Psoas muscle (tissue), 8 donors: Measurements from ENCODE around the gene COL7A1. TPM values are rescaled to one million over a fixed set of nuclear protein-coding genes. Genes with fewer than 3 reads are reported as not detected.

ENCODE experiments used
- ATAC-seq, 4 donors: fragments of 200-7000 bp; cut with Tn5 transposase; one replicate each; pipeline ENCODE4 v1.9.1; 2020; ENCODE audit warnings: moderate library complexity in 3 of 4, mild to moderate bottlenecking in 2 of 4
- DNase-seq, 2 donors: peaks; one replicate each; pipeline ENCODE4 v3.0.0-alpha.2; 2020
- H3K27ac ChIP-seq: fragments of 200-600 bp; one replicate; pipeline ENCODE4 v1.8.0; 2022
- H3K27me3 ChIP-seq, 3 donors: fragments of 200-600 bp in 1 of 3; one replicate each; pipeline versions ENCODE4 v1.6.1 to v1.8.0; 2013 to 2022; ENCODE audit warnings: low read length in 2 of 3, mild to moderate bottlenecking in 2 of 3, moderate library complexity in 1 of 3; ENCODE audit not compliant: insufficient read depth in 3 of 3
- H3K36me3 ChIP-seq, 2 donors: fragments of 200-600 bp in 1 of 2; one replicate each; pipeline versions ENCODE4 v1.6.1 to v1.8.0; 2013 to 2022; ENCODE audit warnings: low read depth in 1 of 2, mild to moderate bottlenecking in 1 of 2, moderate library complexity in 1 of 2; ENCODE audit not compliant: insufficient read depth in 1 of 2
- H3K4me1 ChIP-seq: fragments of 200-600 bp; one replicate; pipeline ENCODE4 v1.8.0; 2022
- H3K4me3 ChIP-seq: fragments of 200-600 bp; one replicate; pipeline ENCODE4 v1.8.0; 2022; ENCODE audit warnings: mild to moderate bottlenecking
- H3K9me3 ChIP-seq: fragments of 200-600 bp; one replicate; pipeline ENCODE4 v1.8.0; 2022
- CTCF ChIP-seq: fragments of 200-600 bp; IDR thresholded peaks from one replicate; pipeline ENCODE4 v1.8.0; 2022; ENCODE audit warnings: antibody characterized with exemption
- WGBS, 3 donors: extraction: QIAGEN DNeasy Blood & Tissue Kit; methylation state at CpG; one replicate each; pipeline versions ENCODE4 v1.1.6 to v1.1.7; 2013; 5-methylcytosine and 5-hydroxymethylcytosine counted together
- intact Hi-C, 2 donors: fragments of 100-400 bp; cut with DNase I; formaldehyde crosslinking; loops; one replicate each; pipeline versions ENCODE4 v1.11.0 to v1.14.2; 2022
- polyA plus RNA-seq, 3 donors: library from polyadenylated mRNA; stranded (reverse); fragments of 200-250 nt; gene quantifications; one replicate each; pipeline ENCODE4 v1.2.3, GENCODE V29; 2013
- total RNA-seq, 4 donors: library from RNA; stranded (reverse); fragmentation: NEBNext Ultra II Directional in 2 of 4; extraction: Animal tissue kit (Norgen Biotek cat#: 25700) in 2 of 4; gene quantifications; one replicate each; pipeline versions ENCODE4 v1.2.1 to v1.2.4, GENCODE V29; 2021 to 2023
- donor health status: healthy with polysubstance abuse.
- donor health status: DM: no; HTN: no; CAD: no; lungs with moderate emphysema.
- donor health status: Bipolar disorder and iron deficiency.
- donor health status: healthy.
- donor health status: DM: yes; HTN: yes; CAD: no.
- donor health status: DM: no; HTN: no; CAD: no.
- donor health status: DM: no; HTN: no; CAD: no.
- donor health status: DM: yes; HTN: yes; CAD: no.

The COL7A1 gene
- total and polyA plus RNA-seq, 7 donors = 1.6 to 22.2 (median 5.1) TPM

- TF ChIP-seq CTCF = no peak
- H3K27me3 ChIP-seq = no peaks in the 10 kb centered on the region
- no peak overlapping the region for H3K4me3 ChIP-seq
- no peaks in the 10 kb centered on the region for H3K36me3 ChIP-seq
- intact Hi-C loops = loop anchor here in 1 of 2 donors (2.0 kb wide), 1 partner anchor 27 kb away; no protein-coding TSS in a partner anchor
- H3K27ac ChIP-seq = no peak overlapping the region
- no peaks in the 10 kb centered on the region for H3K9me3 ChIP-seq
- 61 to 79% (median 65%) methylated on average over 7 of the region's 7 CpGs for WGBS, 3 donors
- ATAC-seq = peak in 1 of 4 donors; percentile 13
- peaks cover 4% of the 10 kb centered on the region for H3K4me1 ChIP-seq
- no peak for DNase-seq
Measured at GRCh38 chr3:48565591-48566400, 29.3 kb downstream of the COL7A1 start.

- H3K4me3 ChIP-seq = no peak overlapping the region
- H3K36me3 ChIP-seq = no peaks in the 10 kb centered on the region
- H3K9me3 ChIP-seq = no peaks in the 10 kb centered on the region
- H3K27me3 ChIP-seq = no peaks in the 10 kb centered on the region
- WGBS, 3 donors = 87 to 91% (median 90%) methylated on average over 11 of the region's 11 CpGs
- ATAC-seq = no peak
- no peak overlapping the region for H3K27ac ChIP-seq
- H3K4me1 ChIP-seq = peaks cover 10% of the 10 kb centered on the region
- no peak for DNase-seq
- TF ChIP-seq CTCF = no peak
- intact Hi-C loops = no loop called here
Measured at GRCh38 chr3:48565186-48565585, 29.9 kb downstream of the COL7A1 start.

DNA sequence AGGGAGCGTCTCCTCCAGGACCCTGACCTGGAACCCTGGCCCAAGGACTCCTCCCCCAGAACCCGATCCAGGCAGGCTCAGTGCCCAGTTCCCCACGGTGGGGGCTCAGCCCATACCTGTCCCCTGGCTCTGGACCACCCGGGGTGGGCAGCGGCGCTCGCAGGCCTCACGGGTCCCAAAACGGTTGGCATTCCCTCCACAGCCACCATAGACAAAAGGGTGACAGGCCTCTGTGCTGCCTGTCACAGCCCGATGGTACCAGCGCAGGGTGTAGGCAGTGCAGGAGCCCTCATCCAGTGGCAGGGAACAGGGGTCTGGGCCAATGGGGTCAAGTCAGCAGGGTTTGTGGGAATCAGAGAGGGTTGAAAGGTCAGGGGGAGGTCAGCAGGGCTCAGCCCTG lies 30.5 kb downstream of the COL7A1 start:
- Histone ChIP-seq H3K4me3 (no peak overlapping the region), H3K36me3 (no peaks in the 10 kb centered on the region), H3K27ac (no peak overlapping the region), H3K9me3 (no peaks in the 10 kb centered on the region), H3K27me3 (no peaks in the 10 kb centered on the region), H3K4me1 (peaks cover 12% of the 10 kb centered on the region)
- ATAC-seq (no peak), DNase-seq (no peak)
- TF ChIP-seq CTCF = no peak
- 85 to 90% (median 86%) methylated on average over 11 of the region's 11 CpGs for WGBS, 3 donors
- intact Hi-C loops = loop anchor here in 1 of 2 donors (5.0 kb wide), 1 partner anchor 88 kb away; no protein-coding TSS in a partner anchor

DNA sequence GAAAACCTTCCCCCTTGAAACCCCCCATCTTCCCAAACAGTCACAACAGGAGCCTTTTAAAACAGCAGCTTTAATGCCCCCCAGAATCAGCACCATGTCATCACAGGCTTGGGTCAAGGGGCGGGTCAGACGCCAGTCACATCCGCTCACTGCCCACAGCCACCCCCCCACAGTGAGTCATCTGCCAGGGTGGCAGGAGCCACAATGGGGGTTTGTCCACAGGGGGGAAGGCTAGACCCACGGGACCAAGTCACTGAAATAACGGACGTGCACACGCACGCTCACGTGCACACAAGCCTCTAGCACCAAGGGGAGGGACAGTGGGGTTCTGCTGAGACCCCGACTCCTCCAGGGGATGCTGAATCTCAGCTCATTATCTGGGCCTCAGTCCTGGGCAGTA lies 31.1 kb downstream of the COL7A1 start:
- DNase-seq = peak; percentile 50 to 67
- Histone ChIP-seq H3K4me1 (peaks cover 18% of the 10 kb centered on the region), H3K36me3 (no peaks in the 10 kb centered on the region), H3K27me3 (no peaks in the 10 kb centered on the region), H3K4me3 (no peak overlapping the region), H3K9me3 (no peaks in the 10 kb centered on the region), H3K27ac (no peak overlapping the region)
- intact Hi-C loops = loop anchor here in 1 of 2 donors (5.0 kb wide), 1 partner anchor 88 kb away; no protein-coding TSS in a partner anchor
- WGBS, 3 donors = 82 to 85% (median 82%) methylated on average over 10 of the region's 10 CpGs
- no peak for ATAC-seq
- no peak for TF ChIP-seq CTCF
